Gastrocnemius medialis (tissue), 4 donors: ENCODE data around the gene MYO7A. TPM values are rescaled to one million over a fixed set of nuclear protein-coding genes. Genes with fewer than 3 reads are reported as not detected.

Experiments
- ATAC-seq, 2 donors: fragments of 150-250 bp; one replicate each; pipeline ENCODE4 v1.9.1; 2016
- DNase-seq, 2 donors: peaks; one replicate each; pipeline ENCODE4 v3.0.0-alpha.2; 2019
- H3K27ac ChIP-seq, 4 donors: fragments of 200-600 bp; sonication (generic); 1 replicate in 1 of 4; 2 replicates in 3 of 4; pipeline ENCODE4 v1.5.1; 2016 to 2018; ENCODE audit warnings: mild to moderate bottlenecking in 2 of 4, moderate library complexity in 1 of 4
- H3K27me3 ChIP-seq, 3 donors: fragments of 200-600 bp; sonication (generic) in 2 of 3; 1 replicate in 1 of 3; 2 replicates in 2 of 3; pipeline versions ENCODE4 v1.5.1 to v1.6.0; 2016 to 2019; ENCODE audit warnings: mild to moderate bottlenecking in 1 of 3, moderate library complexity in 1 of 3
- H3K36me3 ChIP-seq, 2 donors: fragments of 200-600 bp; sonication (generic) in 1 of 2; one replicate each; pipeline ENCODE4 v1.5.1; 2017 to 2018
- H3K4me1 ChIP-seq, 2 donors: fragments of 200-600 bp; sonication (generic) in 1 of 2; one replicate each; pipeline ENCODE4 v1.5.1; 2016 to 2017; ENCODE audit warnings: mild to moderate bottlenecking in 2 of 2
- H3K4me3 ChIP-seq, 4 donors: fragments of 200-600 bp; sonication (generic) in 3 of 4; 1 replicate in 1 of 4; 2 replicates in 3 of 4; pipeline ENCODE4 v1.5.1; 2016 to 2019; ENCODE audit warnings: mild to moderate bottlenecking in 2 of 4
- H3K9me3 ChIP-seq, 3 donors: fragments of 200-600 bp; sonication (generic) in 2 of 3; 1 replicate in 1 of 3; 2 replicates in 2 of 3; pipeline ENCODE4 v1.5.1; 2016 to 2019
- CTCF ChIP-seq, 5 experiments: fragments of 450-650 bp in 3 of 5; fragments of 200-600 bp in 2 of 5; sonication (generic) in 2 of 5; IDR thresholded peaks in 4 of 5; conservative IDR thresholded peaks in 1 of 5; 1 replicate in 4 of 5; 2 replicates in 1 of 5; pipeline ENCODE4 v1.5.1; 2016 to 2019; ENCODE audit warnings: antibody characterized with exemption in 5 of 5, mild to moderate bottlenecking in 3 of 5, moderate library complexity in 3 of 5
- POLR2A ChIP-seq, 2 donors: fragments of 450-650 bp; IDR thresholded peaks; one replicate each; pipeline ENCODE4 v1.6.1; 2017; ENCODE audit warnings: antibody characterized with exemption in 2 of 2, mild to moderate bottlenecking in 2 of 2, moderate library complexity in 2 of 2
- in situ Hi-C, 4 donors: fragments of 200-750 bp; cut with MboI; loops; one replicate each; pipeline versions ENCODE4 v1.15.0 to v1.8.0; 2017; ENCODE audit warnings: low sequenced_read_pairs in 4 of 4
- intact Hi-C: fragments of 100-400 bp; cut with DNase I; formaldehyde crosslinking; loops from one replicate; pipeline ENCODE4 v1.15.1; 2023; ENCODE audit warnings: low total_unique reads
- total RNA-seq, 4 donors: library from RNA; depleted of rRNA; stranded (reverse); fragments of >200 nt; gene quantifications; one replicate each; pipeline versions ENCODE4 v1.1.0 to v1.2.3, GENCODE V29; 2016

The MYO7A gene
- total RNA-seq, 4 donors from 2014 or later: 1.6 to 3.5 (median 2.1) TPM

- DNase-seq (no peak), ATAC-seq (no peak)
- Histone ChIP-seq H3K36me3 (no peaks in the 10 kb centered on the region), H3K4me3 (no peak overlapping the region), H3K4me1 (no peaks in the 10 kb centered on the region), H3K27ac (no peak overlapping the region), H3K27me3 (no peaks in the 10 kb centered on the region), H3K9me3 (no peaks in the 10 kb centered on the region)
- intact Hi-C loops: no loop called here
- no peak for TF ChIP-seq POLR2A (IDR thresholded peaks at IDR 0.05)
- no peak for TF ChIP-seq CTCF (IDR thresholded peaks at IDR 0.05 in 4 of 5, conservative IDR thresholded peaks at IDR 0.05 in 1 of 5)
- in situ Hi-C loops: no loop called here
Observed at GRCh38 chr11:77244277-77245027, 116.4 kb downstream of the MYO7A start.

- DNase-seq (no peak), ATAC-seq (no peak)
- no peaks in the 10 kb centered on the region for H3K27me3 ChIP-seq
- H3K27ac ChIP-seq: no peak overlapping the region
- H3K36me3 ChIP-seq: no peaks in the 10 kb centered on the region
- TF ChIP-seq CTCF (IDR thresholded peaks at IDR 0.05 in 4 of 5, conservative IDR thresholded peaks at IDR 0.05 in 1 of 5) (no peak), POLR2A (IDR thresholded peaks at IDR 0.05) (no peak)
- intact Hi-C loops: no loop called here
- no peaks in the 10 kb centered on the region for H3K9me3 ChIP-seq
- in situ Hi-C loops: no loop called here
- no peak overlapping the region for H3K4me3 ChIP-seq
- no peaks in the 10 kb centered on the region for H3K4me1 ChIP-seq
Observed at GRCh38 chr11:77249427-77249826, 121.4 kb downstream of the MYO7A start.

- intact Hi-C loops: no loop called here
- ATAC-seq: no peak
- no peaks in the 10 kb centered on the region for H3K27me3 ChIP-seq
- DNase-seq: no peak
- H3K4me3 ChIP-seq: no peak overlapping the region
- no peaks in the 10 kb centered on the region for H3K36me3 ChIP-seq
- no peaks in the 10 kb centered on the region for H3K4me1 ChIP-seq
- in situ Hi-C loops: loop anchor here in 1 of 4 donors (10.0 kb wide), 1 partner anchor 64 kb away; no protein-coding TSS in a partner anchor
- TF ChIP-seq POLR2A (IDR thresholded peaks at IDR 0.05): no peak
- no peak for TF ChIP-seq CTCF (IDR thresholded peaks at IDR 0.05 in 4 of 5, conservative IDR thresholded peaks at IDR 0.05 in 1 of 5)
- no peak overlapping the region for H3K27ac ChIP-seq
- H3K9me3 ChIP-seq: no peaks in the 10 kb centered on the region
Observed at GRCh38 chr11:77250881-77251640, 123.0 kb downstream of the MYO7A start.

- Histone ChIP-seq H3K9me3 (no peaks in the 10 kb centered on the region), H3K4me3 (no peak overlapping the region), H3K27me3 (no peaks in the 10 kb centered on the region), H3K27ac (no peak overlapping the region), H3K36me3 (no peaks in the 10 kb centered on the region), H3K4me1 (no peaks in the 10 kb centered on the region)
- DNase-seq (no peak), ATAC-seq (no peak)
- TF ChIP-seq POLR2A (IDR thresholded peaks at IDR 0.05): no peak
- in situ Hi-C loops: loop anchor here in 1 of 4 donors (10.0 kb wide), 1 partner anchor 62 kb away; no protein-coding TSS in a partner anchor
- intact Hi-C loops: no loop called here
Observed at GRCh38 chr11:77252555-77253270, 124.7 kb downstream of the MYO7A start.

GRCh38 chr11:77253690-77254089, 125.6 kb downstream of the MYO7A start:
- in situ Hi-C loops: loop anchor here in 1 of 4 donors (10.0 kb wide), 1 partner anchor 61 kb away; no protein-coding TSS in a partner anchor
- H3K27me3 ChIP-seq: no peaks in the 10 kb centered on the region
- H3K4me3 ChIP-seq: no peak overlapping the region
- H3K27ac ChIP-seq: no peak overlapping the region
- TF ChIP-seq POLR2A (IDR thresholded peaks at IDR 0.05) (no peak), CTCF (IDR thresholded peaks at IDR 0.05 in 4 of 5, conservative IDR thresholded peaks at IDR 0.05 in 1 of 5) (no peak)
- no peaks in the 10 kb centered on the region for H3K36me3 ChIP-seq
- ATAC-seq (no peak), DNase-seq (no peak)
- intact Hi-C loops: no loop called here
- H3K4me1 ChIP-seq: no peaks in the 10 kb centered on the region
- no peaks in the 10 kb centered on the region for H3K9me3 ChIP-seq
